GM12878 (cell line): ENCODE measurements around the gene LY6G6D. TPM values are rescaled to one million over a fixed set of nuclear protein-coding genes. Genes with fewer than 3 reads are reported as not detected.

ENCODE experiments used
- ATAC-seq: fragments of 200-7000 bp; cut with Tn5 transposase; 3 replicates; pipeline ENCODE4 v1.9.1; 2020; ENCODE audit warnings: mild to moderate bottlenecking, moderate library complexity
- BruUV-seq: library from RNA; stranded (reverse); fragments of 400-500 nt; replicated peaks from 2 replicates; lab custom pipeline; 2021; lab: Mats Ljungman, UMichigan
- CTCF ChIA-PET: fragments of 300-600 bp; sonication (Branson Sonifier 250); formaldehyde crosslinking; extraction: SDS; loops from one replicate; lab custom pipeline; 2021; ENCODE audit warnings: inconsistent platforms; lab: Yijun Ruan, JAX
- POLR2A ChIA-PET: fragments of 350-600 bp; formaldehyde crosslinking; extraction: SDS; loops from one replicate; lab custom pipeline; 2021; ENCODE audit warnings: inconsistent platforms; lab: Charles Lee
- RAD21 ChIA-PET: fragments of 300-600 bp; sonication (Branson Sonifier 250); formaldehyde crosslinking; loops from one replicate; lab custom pipeline; 2023; ENCODE audit warnings: antibody characterized with exemption; ENCODE audit not compliant: unreplicated experiment; lab: Charles Lee
- SMC1A ChIA-PET: fragments of 300-600 bp; sonication (Branson Sonifier 250); formaldehyde crosslinking; loops from one replicate; lab custom pipeline; 2023; ENCODE audit not compliant: unreplicated experiment, uncharacterized antibody; lab: Charles Lee
- DNase-seq: peaks from one replicate; pipeline ENCODE4 v3.0.0-alpha.2; 2011; ENCODE audit warnings: low read depth, low spot score
- FAIRE-seq: peaks from 3 replicates; lab custom pipeline; 2011; peaks lifted over from hg19 to GRCh38; lab: Jason Lieb, UNC
- H2AFZ ChIP-seq: 2 replicates; pipeline ENCODE4 v1.6.0; 2011; ENCODE audit warnings: low read depth, low read length, control low read depth; ENCODE audit not compliant: control insufficient read depth
- H3K27ac ChIP-seq: 2 replicates; pipeline ENCODE4 v1.5.1; 2011; ENCODE audit warnings: control low read depth; ENCODE audit not compliant: control insufficient read depth, insufficient read depth
- H3K27me3 ChIP-seq, 2 experiments: replicated peaks in 1 of 2; 2 replicates each; pipeline versions ENCODE4 v1.6.0 to v1.6.1; 2011; ENCODE audit warnings: low read length in 1 of 2; ENCODE audit not compliant: control insufficient read depth in 2 of 2, insufficient read depth in 2 of 2
- H3K36me3 ChIP-seq, 2 experiments: 2 replicates each; pipeline ENCODE4 v1.5.1; 2011; ENCODE audit warnings: low read length in 1 of 2; ENCODE audit not compliant: control insufficient read depth in 2 of 2, insufficient read depth in 2 of 2
- H3K4me1 ChIP-seq: 2 replicates; pipeline ENCODE4 v1.6.1; 2011; ENCODE audit warnings: mild to moderate bottlenecking, low read length, moderate library complexity, mixed read lengths; ENCODE audit not compliant: control insufficient read depth, insufficient read depth
- H3K4me2 ChIP-seq: 2 replicates; pipeline ENCODE4 v1.6.0; 2011; ENCODE audit warnings: control low read depth; ENCODE audit not compliant: control insufficient read depth, insufficient read depth
- H3K4me3 ChIP-seq: fragments of 200-600 bp; sonication (generic); 2 replicates; pipeline ENCODE4 v1.5.1; 2016
- H3K79me2 ChIP-seq: 2 replicates; pipeline ENCODE4 v1.6.0; 2011; ENCODE audit warnings: low read length; ENCODE audit not compliant: control insufficient read depth, insufficient read depth
- H3K9ac ChIP-seq: 2 replicates; pipeline ENCODE4 v1.8.0; 2011; ENCODE audit warnings: low read length, control low read depth, mixed read lengths; ENCODE audit not compliant: control insufficient read depth, insufficient read depth
- H3K9me3 ChIP-seq: replicated peaks from 3 replicates; pipeline ENCODE4 v1.5.1; 2011; ENCODE audit warnings: mild to moderate bottlenecking, low read length; ENCODE audit not compliant: control insufficient read depth, insufficient read depth
- H4K20me1 ChIP-seq: 2 replicates; pipeline ENCODE4 v1.6.0; 2011; ENCODE audit not compliant: control insufficient read depth, insufficient read depth
- BACH1 ChIP-seq: fragments of 450-650 bp; IDR thresholded peaks from 2 replicates; pipeline ENCODE4 v1.6.1; 2017; ENCODE audit warnings: mild to moderate bottlenecking, borderline replicate concordance
- ETV6 ChIP-seq, 2 experiments: fragments of 450-650 bp in 1 of 2; IDR thresholded peaks in 1 of 2; conservative IDR thresholded peaks in 1 of 2; 2 replicates each; pipeline ENCODE4 v1.6.1; 2014; ENCODE audit warnings: antibody characterized with exemption in 1 of 2, borderline replicate concordance in 1 of 2, low read depth in 1 of 2, mild to moderate bottlenecking in 1 of 2, moderate library complexity in 1 of 2
- GATAD2B ChIP-seq: fragments of 450-650 bp; conservative IDR thresholded peaks from 2 replicates; pipeline ENCODE4 v1.6.1; 2017; ENCODE audit warnings: low read depth, mild to moderate bottlenecking, moderate library complexity
- NFIC ChIP-seq: IDR thresholded peaks from 2 replicates; pipeline ENCODE4 v1.6.1; 2012; ENCODE audit warnings: low read depth, mild to moderate bottlenecking, inconsistent platforms, low read length, moderate library complexity
- NFXL1 ChIP-seq: fragments of 450-650 bp; IDR thresholded peaks from 2 replicates; pipeline ENCODE4 v1.6.1; 2017; ENCODE audit warnings: antibody characterized with exemption, mild to moderate bottlenecking, borderline replicate concordance
- NFYA ChIP-seq: IDR thresholded peaks from 2 replicates; pipeline ENCODE4 v1.6.1; 2011; ENCODE audit warnings: low read depth, mild to moderate bottlenecking, low read length, improper control_type of control experiment, borderline replicate concordance
- PAX5 ChIP-seq: IDR thresholded peaks from 2 replicates; pipeline ENCODE4 v1.6.1; 2011; ENCODE audit warnings: low read depth, low read length, borderline replicate concordance
- PAX8 ChIP-seq: fragments of 450-650 bp; IDR thresholded peaks from 2 replicates; pipeline ENCODE4 v1.6.1; 2017; ENCODE audit warnings: mild to moderate bottlenecking, moderate library complexity
- RAD51 ChIP-seq: fragments of 450-650 bp; IDR thresholded peaks from 2 replicates; pipeline ENCODE4 v1.6.1; 2016; ENCODE audit warnings: moderate library complexity, mild to moderate bottlenecking, inconsistent platforms
- SMAD5 ChIP-seq: IDR thresholded peaks from 2 replicates; pipeline ENCODE4 v1.6.1; 2016; ENCODE audit warnings: antibody characterized with exemption, low read depth
- ZNF24 ChIP-seq: fragments of 450-650 bp; IDR thresholded peaks from 2 replicates; pipeline ENCODE4 v1.6.1; 2017; ENCODE audit warnings: antibody characterized with exemption, mild to moderate bottlenecking
- WGBS: methylation state at CpG from one replicate; pipeline ENCODE4 v1.1.6; 2016; ENCODE audit warnings: low lambda C conversion rate; ENCODE audit not compliant: insufficient replicate concordance, insufficient coverage; ENCODE audit errors: missing lambda C conversion rate; 5-methylcytosine and 5-hydroxymethylcytosine counted together
- in situ Hi-C: fragments of 300-500 bp; cut with MboI; formaldehyde crosslinking; loops from 9 replicates; pipeline ENCODE4 v1.14.3; 2018; ENCODE audit warnings: mixed read lengths
- intact Hi-C: fragments of 100-400 bp; cut with micrococcal nuclease; formaldehyde crosslinking; loops from one replicate; pipeline ENCODE4 v1.14.2; 2022; ENCODE audit not compliant: unreplicated experiment
- polyA plus RNA-seq, 11 experiments: library from polyadenylated mRNA; depleted of rRNA in 4 of 11; unstranded in 6 of 11; stranded (reverse) in 5 of 11; fragments of >200 nt; fragmentation: Nextera tagmentation in 4 of 11; fragmentation: Illumina TruSeq in 1 of 11; extraction: Ambion mirVana in 4 of 11; extraction: Trizol in 1 of 11; gene quantifications; 1 replicate in 1 of 11; 2 replicates in 10 of 11; pipeline versions ENCODE4 v1.2.1 to v1.2.3, GENCODE V29; 2011 to 2016; ENCODE audit warnings: inconsistent platforms in 2 of 11, missing spikeins in 2 of 11, low read depth in 1 of 11
- total RNA-seq, 4 experiments: library from RNA; depleted of rRNA in 3 of 4; stranded (reverse); fragments of >200 nt in 3 of 4; fragmentation: Illumina TruSeq in 1 of 4; extraction: Trizol in 1 of 4; gene quantifications; 2 replicates each; pipeline versions ENCODE4 v1.2.1 to v1.2.3, GENCODE V29; 2013 to 2021
- TF ChIP-seq, protein P1 (sequence below): fragments of 450-650 bp; IDR thresholded peaks from 2 replicates; pipeline ENCODE4 v1.6.1; 2017; ENCODE audit warnings: mild to moderate bottlenecking, moderate library complexity
- TF ChIP-seq, protein P2 (sequence below): fragments of 450-650 bp; formaldehyde crosslinking; IDR thresholded peaks from 2 replicates; pipeline ENCODE4 v1.4.0; 2020; ENCODE audit warnings: mild to moderate bottlenecking, moderate library complexity

LY6G6D gene
- total and polyA plus RNA-seq, 10 of the 15 experiments (the other 5 are each of a cell fraction or from before 2014, with no cell fraction given) = not detected

DNA sequence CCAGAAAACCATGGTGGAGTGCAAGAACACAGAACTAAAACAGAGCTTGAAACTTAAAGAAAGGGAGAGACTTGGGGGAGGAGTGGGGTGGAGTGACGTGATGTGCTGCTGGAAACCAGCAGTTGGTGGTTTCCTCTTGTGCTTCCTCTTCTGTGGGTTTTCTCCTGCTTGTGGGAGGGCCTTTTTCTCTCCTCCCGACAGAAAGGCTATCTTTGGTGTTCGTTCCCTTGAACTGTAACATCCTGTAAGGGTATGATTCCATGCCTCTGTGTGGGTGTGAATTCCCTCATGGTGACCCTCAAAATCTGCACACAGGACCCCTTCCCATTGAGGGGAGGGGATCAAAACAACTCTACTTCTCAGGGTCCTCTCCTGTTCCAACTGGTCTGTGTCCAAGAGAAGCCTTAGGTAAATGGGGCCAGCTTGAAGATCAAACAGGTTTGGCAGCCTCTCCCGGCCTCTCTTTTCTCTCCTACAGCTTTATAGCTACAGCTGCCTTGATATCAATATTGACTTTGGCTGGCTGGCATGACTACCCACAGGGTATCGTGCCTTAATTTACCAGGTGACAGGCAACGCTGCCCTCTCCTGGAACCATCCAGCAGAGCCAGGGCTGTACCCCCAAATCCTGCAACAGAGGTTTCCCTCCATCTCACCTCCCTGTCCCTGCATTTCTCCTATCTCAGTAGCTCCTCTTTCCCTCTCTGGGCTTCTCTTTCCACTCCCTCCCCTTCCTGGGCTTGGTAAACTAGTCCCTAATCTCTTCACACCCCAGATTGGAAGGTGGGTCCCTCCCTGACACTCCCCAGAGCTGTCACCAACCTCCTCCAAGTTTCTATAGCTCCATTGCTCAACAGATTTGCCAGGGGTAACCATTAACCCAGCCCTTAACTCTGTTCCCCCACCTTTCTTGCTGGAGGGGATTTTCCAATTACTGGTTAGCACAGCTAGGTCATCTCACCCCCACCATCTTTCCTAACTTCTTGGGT is 23.1 kb downstream of the LY6G6D start:
- peak overlapping the region; percentile 50 for H2AFZ ChIP-seq
- H3K4me1 ChIP-seq = peaks cover 28% of the 10 kb centered on the region
- intact Hi-C loops (loop anchor here (2.0 to 5.0 kb wide), 4 partner anchors 35 to 195 kb away; partner anchors contain the start of genes ABHD16A, CSNK2B, DDX39B and HSPA1B), in situ Hi-C loops (no loop called here)
- H3K36me3 ChIP-seq = peaks cover 6 to 8% of the 10 kb centered on the region in 2 experiments; a peak in 3 of 4 replicates
- H3K27ac ChIP-seq = peak overlapping the region; percentile 99
- no TSS peak for BruUV-seq
- SMC1A ChIA-PET = interaction anchor here (0.6 to 6.3 kb wide), 33 partner anchors 10 to 398 kb away, joined by 3 to 45 read pairs (median 5); partner anchors contain the start of genes ABHD16A, DDAH2, GPANK1 and HSPA1A
- RAD21 ChIA-PET = interaction anchor here (0.6 to 6.0 kb wide), 24 partner anchors 8 to 242 kb away, joined by 3 to 53 read pairs (median 6); partner anchors contain the start of genes ABHD16A, AIF1, DDAH2 and DDX39B
- H3K4me3 ChIP-seq = peak overlapping the region; percentile 100
- POLR2A ChIA-PET = interaction anchor here (0.7 to 9.7 kb wide), 28 partner anchors 9 to 438 kb away, joined by 3 to 158 read pairs (median 6); partner anchors contain the start of genes ABHD16A, BAG6, C6orf47 and DDAH2
- 0 out of 2 replicates have a peak, but pooled peaks cover 4% of the 10 kb centered on the region for H4K20me1 ChIP-seq
- H3K9me3 ChIP-seq = no peaks in the 10 kb centered on the region
- ATAC-seq (peak; percentile 30), DNase-seq (peak; percentile 75), FAIRE-seq (peak; percentile 49)
- no peaks in the 10 kb centered on the region for H3K27me3 ChIP-seq
- peak overlapping the region; percentile 73 for H3K4me2 ChIP-seq
- WGBS = 0% methylated on average over 6 of the region's 6 CpGs
- peaks cover 48% of the 10 kb centered on the region for H3K79me2 ChIP-seq
- CTCF ChIA-PET = interaction anchor here (0.6 to 15.8 kb wide), 30 partner anchors 9 to 240 kb away, joined by 3 to 208 read pairs (median 3); partner anchors contain the start of genes ABHD16A, AIF1, ATP6V1G2 and DDAH2
- peak overlapping the region; percentile 98 for H3K9ac ChIP-seq
- no peak; the same call in 1 of the 2 replicates for TF ChIP-seq SMAD5
- 0 out of 2 replicates have a peak, but pooled peaks have one; percentile 32 for TF ChIP-seq PAX5
- TF ChIP-seq GATAD2B = no peak
- peak; percentile 90 for TF ChIP-seq ZNF24
- no peak; the same call in 1 of the 2 replicates for TF ChIP-seq RAD51
- TF ChIP-seq, protein P1, sequence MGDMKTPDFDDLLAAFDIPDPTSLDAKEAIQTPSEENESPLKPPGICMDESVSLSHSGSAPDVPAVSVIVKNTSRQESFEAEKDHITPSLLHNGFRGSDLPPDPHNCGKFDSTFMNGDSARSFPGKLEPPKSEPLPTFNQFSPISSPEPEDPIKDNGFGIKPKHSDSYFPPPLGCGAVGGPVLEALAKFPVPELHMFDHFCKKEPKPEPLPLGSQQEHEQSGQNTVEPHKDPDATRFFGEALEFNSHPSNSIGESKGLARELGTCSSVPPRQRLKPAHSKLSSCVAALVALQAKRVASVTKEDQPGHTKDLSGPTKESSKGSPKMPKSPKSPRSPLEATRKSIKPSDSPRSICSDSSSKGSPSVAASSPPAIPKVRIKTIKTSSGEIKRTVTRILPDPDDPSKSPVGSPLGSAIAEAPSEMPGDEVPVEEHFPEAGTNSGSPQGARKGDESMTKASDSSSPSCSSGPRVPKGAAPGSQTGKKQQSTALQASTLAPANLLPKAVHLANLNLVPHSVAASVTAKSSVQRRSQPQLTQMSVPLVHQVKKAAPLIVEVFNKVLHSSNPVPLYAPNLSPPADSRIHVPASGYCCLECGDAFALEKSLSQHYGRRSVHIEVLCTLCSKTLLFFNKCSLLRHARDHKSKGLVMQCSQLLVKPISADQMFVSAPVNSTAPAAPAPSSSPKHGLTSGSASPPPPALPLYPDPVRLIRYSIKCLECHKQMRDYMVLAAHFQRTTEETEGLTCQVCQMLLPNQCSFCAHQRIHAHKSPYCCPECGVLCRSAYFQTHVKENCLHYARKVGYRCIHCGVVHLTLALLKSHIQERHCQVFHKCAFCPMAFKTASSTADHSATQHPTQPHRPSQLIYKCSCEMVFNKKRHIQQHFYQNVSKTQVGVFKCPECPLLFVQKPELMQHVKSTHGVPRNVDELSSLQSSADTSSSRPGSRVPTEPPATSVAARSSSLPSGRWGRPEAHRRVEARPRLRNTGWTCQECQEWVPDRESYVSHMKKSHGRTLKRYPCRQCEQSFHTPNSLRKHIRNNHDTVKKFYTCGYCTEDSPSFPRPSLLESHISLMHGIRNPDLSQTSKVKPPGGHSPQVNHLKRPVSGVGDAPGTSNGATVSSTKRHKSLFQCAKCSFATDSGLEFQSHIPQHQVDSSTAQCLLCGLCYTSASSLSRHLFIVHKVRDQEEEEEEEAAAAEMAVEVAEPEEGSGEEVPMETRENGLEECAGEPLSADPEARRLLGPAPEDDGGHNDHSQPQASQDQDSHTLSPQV = no peak
- TF ChIP-seq BACH1 = no peak; the same call in 1 of the 2 replicates
- TF ChIP-seq PAX8 = no peak
- TF ChIP-seq NFXL1 = no peak
- TF ChIP-seq NFIC = no peak
- TF ChIP-seq, protein P2, sequence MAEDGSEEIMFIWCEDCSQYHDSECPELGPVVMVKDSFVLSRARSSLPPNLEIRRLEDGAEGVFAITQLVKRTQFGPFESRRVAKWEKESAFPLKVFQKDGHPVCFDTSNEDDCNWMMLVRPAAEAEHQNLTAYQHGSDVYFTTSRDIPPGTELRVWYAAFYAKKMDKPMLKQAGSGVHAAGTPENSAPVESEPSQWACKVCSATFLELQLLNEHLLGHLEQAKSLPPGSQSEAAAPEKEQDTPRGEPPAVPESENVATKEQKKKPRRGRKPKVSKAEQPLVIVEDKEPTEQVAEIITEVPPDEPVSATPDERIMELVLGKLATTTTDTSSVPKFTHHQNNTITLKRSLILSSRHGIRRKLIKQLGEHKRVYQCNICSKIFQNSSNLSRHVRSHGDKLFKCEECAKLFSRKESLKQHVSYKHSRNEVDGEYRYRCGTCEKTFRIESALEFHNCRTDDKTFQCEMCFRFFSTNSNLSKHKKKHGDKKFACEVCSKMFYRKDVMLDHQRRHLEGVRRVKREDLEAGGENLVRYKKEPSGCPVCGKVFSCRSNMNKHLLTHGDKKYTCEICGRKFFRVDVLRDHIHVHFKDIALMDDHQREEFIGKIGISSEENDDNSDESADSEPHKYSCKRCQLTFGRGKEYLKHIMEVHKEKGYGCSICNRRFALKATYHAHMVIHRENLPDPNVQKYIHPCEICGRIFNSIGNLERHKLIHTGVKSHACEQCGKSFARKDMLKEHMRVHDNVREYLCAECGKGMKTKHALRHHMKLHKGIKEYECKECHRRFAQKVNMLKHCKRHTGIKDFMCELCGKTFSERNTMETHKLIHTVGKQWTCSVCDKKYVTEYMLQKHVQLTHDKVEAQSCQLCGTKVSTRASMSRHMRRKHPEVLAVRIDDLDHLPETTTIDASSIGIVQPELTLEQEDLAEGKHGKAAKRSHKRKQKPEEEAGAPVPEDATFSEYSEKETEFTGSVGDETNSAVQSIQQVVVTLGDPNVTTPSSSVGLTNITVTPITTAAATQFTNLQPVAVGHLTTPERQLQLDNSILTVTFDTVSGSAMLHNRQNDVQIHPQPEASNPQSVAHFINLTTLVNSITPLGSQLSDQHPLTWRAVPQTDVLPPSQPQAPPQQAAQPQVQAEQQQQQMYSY (CRISPR knock-in tag) = no peak
- peak in 1 of 2 experiments; percentile 94; a peak in 2 of 4 replicates for TF ChIP-seq ETV6 (conservative IDR thresholded peaks at IDR 0.05 in 1 of 2, IDR thresholded peaks at IDR 0.05 in 1 of 2; ENCODE audit: borderline replicate concordance in 1 of 2, low read depth in 1 of 2)
- TF ChIP-seq NFYA = no peak
